GM19324 (cell line): ENCODE data around the gene PRRT1.
"Not testable (repeated sequence)": the region's sequence is repeated elsewhere in the genome, so short reads cannot be mapped to it uniquely, and the experiment has no call there.

Experiments
- ATAC-seq: cut with Tn5 transposase; IDR thresholded peaks from one replicate; pipeline ENCODE4 v1.9.1; 2021; ENCODE audit warnings: mild to moderate bottlenecking, moderate library complexity; ENCODE audit not compliant: unreplicated experiment, low FRiP score

The PRRT1 gene

DNA sequence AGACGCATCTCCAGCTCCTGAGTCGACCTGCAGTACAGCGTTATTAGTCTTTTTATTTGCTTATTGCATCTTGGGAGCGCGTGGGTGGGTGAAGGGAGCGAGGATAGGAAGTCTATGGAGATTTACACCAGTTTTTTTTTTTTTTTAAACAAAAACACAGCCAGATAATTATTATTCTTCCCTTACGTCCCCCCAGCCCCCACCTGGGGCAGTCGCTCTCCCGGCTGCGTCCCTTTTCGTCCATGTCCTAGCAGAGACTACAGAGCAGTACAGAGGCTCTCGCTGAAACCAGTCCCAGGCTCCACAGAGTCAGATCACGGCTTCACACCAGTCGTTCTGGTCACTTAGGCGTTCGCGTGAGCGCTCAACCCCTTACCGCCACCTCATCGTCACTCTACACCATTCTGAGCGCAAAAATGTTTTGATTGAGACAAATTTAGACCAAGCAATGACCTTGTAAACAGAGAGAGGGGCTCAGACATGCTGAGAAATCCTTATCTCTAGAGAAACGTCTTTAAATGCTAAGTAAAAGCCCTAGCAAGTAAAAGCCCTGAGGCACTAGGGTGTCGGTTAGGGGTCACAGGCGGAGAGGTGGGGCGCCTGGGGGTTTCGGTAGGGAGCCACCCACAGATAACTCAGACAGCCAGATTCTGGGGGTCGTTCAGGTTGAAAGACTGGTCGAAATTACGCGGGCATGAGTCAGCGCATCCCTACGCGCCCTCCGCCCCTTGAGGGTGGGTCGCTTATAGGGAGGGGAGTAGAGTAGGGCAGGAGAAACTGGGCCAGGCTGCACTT is 1.2 kb upstream of the PRRT1 start:
- no peak for ATAC-seq

DNA sequence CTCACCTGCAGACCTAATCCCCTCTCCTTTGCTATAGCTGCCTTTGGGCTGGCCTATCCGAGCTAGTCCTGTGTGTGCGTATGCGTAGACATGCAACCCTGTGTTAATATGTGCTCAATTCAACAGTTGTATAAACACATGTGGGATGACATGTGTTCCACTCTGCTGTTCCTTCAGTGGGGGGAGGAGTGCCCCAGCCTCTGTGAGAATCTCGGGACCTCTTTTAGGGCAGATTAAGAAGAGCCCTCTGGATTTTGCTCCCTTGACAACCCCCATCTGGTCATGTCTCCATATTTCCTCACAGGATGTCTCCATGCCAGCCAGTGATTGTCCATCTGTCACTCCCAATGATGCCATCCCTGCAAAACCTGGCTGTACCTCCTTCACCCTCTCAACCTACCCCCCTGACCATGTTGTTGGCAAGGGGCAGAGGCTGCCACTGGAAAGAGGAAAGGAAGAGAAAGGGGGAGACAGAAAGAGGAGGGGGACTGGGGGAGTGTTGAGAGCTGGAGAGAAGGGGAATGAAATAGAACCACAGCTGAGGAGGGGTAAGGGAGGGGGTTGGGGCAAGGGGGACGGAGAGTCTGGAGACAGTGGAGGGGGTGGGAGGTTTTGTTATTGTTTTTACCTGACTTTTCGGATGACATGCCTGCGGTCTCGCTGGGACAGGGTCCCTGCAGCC is 417 bp downstream of the PRRT1 start:
- no peak for ATAC-seq

DNA sequence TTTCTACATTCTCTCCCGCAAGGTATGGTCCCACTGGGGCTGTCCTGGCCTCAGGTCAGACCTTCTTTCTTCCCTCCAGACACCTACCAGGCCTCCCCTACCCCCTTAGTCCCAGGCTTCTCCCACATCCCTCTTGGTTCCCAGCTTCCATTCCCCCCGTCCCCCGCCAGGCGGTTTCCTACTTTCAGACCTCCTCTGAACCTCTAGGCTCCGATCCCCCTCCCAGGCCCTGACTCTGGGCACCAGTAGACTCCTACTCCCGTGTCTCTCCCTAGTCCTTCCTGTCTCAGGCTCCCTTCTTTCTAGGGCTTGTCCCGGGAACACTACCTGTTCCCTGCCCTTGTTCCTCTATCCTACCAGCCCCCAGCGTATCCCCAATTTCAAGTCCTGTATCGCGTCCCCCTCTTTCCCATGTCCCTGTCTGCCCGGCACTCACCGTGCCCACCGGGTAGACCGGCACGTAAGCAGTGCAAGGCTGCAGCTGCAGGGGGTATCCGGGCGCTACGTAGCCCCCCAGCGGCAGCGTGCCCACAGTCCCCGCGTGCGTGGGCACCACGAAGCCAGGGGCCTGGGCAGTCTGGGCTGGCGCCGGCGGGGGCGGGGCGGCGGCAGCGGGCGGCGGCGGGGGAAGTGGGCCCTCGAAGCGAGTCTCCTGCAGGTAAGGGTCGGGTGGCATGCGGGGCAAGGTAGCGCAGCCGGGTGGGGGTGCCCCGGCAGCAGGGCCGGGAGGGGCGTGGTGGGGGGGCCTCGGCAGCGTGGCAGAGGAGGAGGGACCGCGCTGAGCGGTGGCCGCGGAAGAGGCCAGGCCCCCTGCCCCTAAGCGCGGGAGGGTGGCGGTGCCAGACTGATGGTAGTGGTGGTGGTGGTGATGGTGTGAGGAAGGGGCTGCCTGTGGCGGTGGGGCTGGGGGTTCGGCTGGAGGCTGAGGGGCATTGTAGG is 1.5 kb downstream of the PRRT1 start:
- ATAC-seq: no peak

DNA sequence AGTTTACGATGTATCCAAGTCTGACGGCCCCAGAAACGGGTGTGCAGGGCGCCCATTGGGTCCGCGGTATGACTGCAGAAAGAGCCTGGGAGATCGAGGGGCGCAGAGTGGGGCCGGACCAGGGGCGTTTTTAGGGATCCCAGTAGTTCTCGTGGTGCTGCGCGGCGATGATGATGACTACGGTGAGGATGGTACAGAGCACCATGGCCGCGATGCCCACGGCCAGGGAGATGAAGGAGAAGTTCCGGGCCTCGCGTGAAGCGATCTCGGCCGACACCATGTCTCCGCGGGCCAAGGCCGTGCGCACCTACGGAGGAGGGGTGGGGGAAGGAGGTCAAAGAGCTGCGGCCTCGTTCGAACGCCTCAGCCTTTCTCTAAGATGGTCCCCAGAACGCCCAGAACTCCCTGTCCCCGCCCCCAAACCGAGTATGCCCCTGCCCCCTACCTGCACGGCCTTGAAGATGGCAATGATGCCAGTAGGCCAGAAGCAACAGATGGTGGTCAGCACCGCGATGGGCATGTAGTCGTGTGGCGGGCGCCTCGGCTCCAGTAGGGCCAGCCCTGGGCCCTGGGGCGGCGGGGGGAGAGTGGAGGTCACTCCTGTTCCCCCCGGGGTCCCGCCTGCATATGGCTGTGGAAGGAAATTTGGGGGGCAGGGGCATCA is 2.5 kb downstream of the PRRT1 start:
- no peak for ATAC-seq

DNA sequence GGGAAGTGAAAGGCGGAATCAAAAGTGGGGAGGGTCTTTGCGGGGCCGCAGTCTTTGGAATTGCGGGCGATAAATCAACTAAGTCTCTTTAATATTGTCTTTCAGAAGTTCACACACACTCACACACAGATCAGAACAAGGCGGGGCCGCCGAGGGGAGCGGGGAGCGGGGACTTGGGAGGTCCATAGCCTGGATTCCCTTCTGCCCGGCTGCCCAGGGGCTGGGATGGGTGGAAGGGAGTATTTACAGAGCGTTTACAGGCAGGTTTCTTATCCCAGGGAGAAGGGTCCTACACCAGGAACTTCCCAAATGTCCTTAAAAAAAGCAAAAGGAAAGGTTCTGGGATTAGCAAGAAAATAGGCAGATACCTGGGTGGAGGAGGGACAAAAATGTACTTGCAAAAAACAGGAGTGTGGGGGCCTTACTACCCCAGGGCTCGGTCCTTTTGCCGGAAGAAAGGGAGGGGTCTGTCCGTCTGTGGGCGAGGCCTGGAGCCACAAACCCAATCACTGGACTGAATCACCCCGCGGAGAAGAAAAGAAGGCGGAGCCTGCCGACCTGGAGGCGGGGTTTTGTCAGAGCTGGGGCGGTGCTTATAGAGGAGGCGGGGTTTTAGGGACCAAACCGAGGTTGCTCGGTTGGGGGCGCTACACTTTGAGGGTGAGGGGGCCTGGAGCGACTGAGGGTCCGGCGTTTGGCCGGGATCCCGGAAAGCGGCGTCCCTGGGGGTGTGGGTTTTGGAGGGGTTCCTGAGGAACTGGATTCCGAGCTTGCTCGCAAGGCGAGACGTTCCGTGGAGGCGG is 3.2 kb downstream of the PRRT1 start:
- no peak for ATAC-seq

DNA sequence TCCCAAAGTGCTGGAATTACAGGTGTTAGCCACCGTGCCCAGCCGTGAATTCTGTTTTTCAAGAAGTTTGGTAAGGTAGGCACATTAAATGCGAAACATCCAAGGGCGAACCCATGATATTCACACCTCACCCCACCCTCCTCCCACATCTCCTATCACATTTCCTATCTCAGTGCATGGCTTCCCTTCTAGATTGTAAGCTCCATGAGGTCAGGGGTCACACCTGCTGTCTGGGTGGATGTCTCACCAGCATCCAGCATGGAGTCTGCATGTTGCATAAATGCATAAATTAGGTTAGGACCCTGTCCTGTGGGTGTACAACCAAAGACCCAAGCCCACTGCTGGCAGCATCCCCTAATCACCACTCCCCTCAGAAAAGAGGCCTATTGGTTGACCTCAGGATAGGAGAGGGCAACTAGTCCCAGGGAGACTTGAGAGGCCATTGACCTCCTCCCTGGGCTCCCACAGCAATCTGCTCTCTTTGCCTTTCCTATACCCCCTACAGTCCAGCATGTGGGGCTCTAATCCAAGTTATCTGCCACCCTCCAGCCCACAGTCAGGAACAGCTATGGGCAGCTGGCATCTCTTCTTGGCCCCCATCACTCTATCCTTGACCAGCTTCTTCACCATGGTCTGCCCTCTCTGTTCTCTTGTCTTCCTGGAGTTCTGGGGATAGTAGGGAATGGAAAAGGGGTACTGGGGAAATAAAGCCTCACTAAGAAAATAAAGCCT is 4.2 kb downstream of the PRRT1 start:
- ATAC-seq: no peak

DNA sequence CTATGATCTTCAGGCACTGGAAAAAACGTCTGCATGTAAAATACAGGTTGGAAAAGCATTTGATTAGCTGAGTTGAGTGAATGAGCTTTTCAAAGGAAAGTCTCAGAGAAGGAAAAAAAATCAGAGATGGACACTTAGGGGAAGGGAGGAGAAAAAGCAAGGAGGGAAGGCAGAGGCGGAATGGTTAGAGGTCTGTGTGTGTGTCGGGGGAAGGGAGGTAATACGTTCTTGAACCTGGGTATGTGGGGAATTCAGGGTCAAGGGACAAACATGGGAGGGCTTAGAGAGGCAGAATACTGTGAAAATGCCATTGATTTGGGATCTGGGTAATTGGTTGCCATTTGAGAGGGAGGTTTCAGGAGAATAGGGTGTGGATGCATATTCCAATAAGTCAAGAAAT is 5.1 kb downstream of the PRRT1 start:
- ATAC-seq: no peak

DNA sequence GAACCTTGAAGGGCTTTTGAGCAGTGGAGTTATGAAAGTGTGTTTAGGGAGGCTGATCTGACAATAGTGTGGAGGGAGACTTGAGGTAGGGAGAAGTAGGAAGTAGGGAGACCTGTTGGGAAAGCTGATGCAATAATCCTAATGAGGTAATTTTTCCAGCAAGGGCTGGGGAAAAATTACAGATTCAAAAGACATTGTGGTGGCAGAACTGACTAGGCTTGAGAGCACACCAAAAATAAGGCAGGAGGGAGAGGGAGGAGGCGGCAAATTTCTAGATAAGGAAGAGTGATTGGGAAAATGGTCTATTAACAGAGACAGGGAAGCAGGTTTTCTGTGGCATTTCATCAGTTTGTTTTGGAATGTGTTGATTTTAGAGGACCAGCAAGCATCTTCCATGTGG is 5.5 kb downstream of the PRRT1 start:
- ATAC-seq: no peak

DNA sequence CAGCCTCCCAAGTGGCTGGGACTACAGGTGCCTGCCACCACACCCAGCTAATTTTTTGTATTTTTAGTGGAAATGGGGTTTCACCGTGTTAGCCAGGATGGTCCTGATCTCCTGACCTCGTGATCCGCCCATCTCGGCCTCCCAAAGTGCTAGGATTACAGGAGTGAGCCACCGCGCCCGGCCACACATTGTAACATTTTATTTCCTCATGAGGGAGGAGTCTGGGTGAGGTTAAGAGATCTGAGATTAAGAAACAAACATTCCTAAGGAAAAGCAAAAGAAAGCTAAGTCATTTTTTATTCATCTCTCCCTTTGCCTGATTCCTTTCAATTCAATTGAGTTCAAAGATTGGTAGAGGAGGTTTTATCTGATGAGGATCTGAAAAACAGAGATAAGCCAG is 7.5 kb downstream of the PRRT1 start:
- not testable (repeated sequence) for ATAC-seq

DNA sequence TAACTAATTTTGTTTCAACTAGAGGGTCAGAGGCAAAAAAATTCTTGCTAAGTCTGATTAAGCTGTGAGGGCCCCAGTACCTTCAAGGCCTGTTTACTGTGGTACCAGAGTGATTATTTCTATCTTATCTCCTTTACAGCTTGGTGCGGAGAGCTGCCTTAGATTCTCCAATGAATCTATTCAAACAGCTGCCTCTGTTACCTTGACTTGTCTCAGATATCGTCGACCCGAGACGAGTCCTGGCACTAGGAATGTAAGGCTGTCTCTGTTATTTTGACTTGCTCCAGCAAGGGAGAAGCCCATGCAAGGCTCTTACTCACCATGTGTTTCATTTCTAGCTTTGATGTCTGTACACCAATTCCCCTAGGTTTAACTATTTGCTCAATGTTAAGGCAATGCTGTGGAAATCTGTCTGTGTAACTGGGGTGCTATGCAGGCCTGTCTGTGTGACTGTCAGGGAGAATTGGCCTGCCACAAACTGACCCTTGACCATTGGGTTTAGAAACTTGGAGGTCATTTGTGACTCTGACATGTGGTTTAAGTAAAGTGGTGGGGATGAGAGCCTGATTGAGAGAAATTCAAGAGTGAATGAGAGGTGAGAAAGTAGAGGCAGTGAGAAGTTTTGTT is 11.2 kb downstream of the PRRT1 start:
- ATAC-seq: no peak

DNA sequence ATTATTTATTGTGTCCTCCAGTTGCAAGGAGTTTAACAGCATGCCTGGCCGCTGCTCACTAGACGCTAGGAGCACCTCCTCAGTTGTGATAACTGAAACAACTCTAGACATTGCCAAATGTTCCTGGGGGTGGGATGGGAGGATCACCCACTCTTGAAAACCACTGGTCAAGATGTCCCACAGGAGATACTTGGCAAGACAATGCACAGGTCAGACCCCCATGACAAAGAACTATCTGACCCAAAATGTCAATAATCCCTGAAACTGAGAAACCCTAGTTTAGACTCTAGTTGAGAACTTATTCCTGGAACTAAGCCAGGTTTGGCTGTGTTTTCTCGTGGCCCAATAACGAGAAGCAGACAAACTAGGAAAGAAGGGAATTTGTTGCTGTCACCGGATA is 12.1 kb downstream of the PRRT1 start:
- no peak for ATAC-seq

DNA sequence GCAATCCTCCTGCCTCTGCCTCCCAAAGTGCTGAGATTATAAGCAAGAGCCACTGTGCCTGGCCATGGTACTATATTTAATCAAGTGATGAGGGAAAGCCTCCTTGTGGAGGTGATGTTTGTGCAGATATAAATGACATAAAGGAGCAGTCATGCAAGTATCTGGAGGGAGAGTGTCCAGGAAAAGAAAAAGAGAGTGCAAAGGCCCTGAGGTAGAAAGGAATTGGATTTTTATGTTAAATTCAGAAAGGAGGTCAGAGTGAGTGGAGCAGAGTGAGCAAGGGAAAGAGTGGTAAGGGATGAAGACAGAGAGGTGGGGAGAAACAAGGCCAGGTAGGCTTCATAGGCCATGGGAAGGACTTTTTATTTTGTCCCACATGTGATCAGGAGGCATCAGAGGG is 14.3 kb downstream of the PRRT1 start:
- ATAC-seq: no peak

DNA sequence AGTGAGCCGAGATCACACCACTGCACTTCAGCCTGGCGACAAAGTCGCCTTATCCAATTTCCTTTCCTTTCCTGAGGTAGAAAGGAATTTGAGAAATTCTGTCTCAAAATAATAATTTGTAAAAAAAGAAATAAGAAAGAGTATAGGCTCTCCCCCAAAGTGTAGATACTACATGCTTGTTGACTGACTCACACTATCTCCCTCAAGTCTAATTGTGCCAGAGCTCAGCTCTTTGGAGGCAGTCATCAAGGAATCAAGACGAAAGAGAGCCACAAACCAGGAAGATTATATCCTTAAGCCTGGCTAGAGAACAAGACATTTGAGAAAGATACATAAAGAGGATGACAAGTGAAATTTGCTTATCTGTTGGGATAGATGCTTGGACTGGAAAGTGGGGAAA is 18.0 kb downstream of the PRRT1 start:
- ATAC-seq: no peak

DNA sequence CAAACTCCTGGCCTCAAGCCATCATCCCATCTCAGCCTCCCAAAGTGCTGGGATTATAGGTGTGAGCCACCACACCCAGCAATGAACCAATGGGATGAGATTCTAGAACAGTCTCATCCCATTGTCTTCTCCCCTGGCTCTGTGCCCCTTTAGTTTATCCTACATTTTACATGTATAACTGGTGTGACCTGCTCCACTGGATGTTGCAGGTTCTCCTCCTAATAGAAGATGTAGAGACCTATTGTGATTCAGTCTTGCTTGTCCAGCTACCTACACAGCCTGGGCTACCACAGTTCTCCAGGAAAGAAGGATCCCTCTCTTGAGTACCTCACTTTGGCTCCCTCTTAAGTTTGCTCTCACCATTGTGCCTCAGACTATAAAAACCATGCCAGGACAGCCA is 19.6 kb downstream of the PRRT1 start:
- ATAC-seq: no peak

DNA sequence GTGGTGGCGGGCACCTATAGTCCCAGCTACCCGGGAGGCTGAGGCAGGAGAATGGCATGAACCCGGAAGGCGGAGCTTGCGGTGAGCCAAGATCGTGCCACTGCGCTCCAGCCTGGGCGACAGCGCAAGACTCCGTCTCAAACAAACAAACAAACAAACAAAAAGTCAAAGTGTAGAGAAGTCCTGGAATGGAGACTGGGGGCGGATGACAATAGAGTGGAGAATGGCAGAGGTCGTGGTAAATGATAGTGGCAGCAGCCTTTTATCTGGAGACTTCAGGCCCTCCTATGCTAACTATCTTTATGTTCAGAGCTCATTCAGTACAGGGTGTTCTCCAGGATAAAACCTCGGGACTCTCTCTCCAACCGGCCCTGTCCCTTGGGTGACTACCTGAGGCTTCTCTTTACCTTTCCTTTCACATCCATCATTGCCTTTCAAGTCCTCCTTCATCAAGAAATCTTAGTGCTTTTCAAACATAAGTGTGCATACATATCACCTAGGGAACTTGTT is 20.2 kb downstream of the PRRT1 start:
- ATAC-seq: no peak

DNA sequence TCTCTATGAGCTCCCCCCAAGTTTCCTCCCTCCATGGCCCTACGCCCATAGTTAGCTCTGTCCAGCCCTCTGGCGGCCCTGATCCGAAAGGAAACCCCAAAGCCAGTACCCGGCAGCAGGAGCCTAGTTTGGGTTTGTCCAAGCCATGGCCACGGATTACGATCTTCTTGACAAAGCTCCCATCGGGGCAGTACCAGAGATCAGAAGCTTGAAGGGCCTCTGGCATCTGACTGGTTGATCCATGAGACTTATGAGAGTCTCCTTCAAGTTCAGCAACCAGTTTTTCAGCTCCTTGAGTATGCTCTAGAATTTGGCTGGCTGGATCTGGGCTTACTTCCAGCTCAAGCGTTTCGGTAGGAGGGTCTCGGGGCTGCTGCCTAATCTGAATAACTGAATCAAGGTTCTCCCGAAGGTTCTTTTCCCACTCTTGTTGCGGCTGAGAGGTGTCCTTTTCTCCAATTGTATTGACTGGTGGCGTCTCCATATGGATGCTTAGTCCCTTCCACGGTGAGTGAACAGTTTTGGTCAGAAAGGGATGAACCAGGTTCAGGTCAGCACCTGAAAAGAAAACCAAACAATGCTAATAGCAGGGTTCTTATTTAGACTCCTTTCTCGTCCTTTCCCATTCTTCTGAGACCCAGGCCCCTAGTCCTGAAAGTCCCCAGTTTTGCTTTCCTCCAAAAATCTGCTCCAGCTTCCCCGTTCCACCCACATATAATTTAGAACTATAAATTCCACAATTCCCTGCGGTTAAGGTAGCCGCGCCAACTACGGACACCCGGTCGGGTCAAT is 22.2 kb downstream of the PRRT1 start:
- no peak for ATAC-seq

DNA sequence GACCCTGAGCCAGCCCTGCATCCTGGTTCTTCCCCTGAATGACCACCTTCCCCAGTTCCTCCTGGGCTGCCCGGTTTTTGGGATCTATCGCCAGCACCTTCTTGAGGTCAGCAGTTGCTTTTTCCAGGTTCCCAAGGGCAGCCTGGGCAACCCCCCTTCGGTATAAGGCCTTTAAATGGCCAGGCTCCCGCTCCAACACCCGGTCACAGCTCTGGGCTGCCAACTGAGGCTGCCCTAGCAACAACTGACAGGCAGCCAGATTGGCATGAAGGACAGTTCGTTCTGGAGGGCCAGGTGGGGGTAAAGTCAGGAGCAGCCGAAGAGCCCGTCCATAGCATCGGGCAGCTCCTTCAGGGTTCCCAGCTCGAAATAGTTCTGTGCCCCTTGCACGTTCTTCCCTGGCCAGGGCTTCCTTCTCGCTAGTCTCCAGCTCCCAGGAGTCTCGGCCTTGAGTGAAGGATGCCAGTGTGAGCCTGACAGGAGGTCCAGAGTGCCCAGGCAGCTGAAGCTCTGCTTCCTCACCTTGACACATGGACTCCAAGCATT is 22.9 kb downstream of the PRRT1 start:
- ATAC-seq: no peak
